ENCODE results near the gene RYR1. TPM values are rescaled to one million over a fixed set of nuclear protein-coding genes. Genes with fewer than 3 reads are reported as not detected.

Gene RYR1
- total and polyA plus RNA-seq, 2 of the 8 experiments (the other 6 are each of a cell fraction or from before 2014, with no cell fraction given) = 5.8 to 11.8 TPM

DNA sequence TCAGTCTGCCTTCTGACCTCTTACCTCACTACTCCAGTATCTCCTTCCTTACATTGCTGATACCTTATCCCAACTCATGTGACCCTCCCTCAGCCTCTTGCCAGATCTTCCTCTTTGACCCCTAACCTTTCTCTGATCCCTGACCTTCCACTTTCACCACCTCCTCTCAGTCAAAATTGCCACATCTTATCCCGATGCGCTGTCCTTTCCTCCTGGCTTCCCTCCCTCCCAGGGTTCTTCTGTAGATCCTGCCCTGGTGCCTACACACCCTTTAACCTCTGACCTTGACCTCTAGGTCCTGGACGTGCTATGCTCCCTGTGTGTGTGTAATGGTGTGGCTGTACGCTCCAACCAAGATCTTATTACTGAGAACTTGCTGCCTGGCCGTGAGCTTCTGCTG lies 23.7 kb downstream of the RYR1 start:
- TF ChIP-seq RNF2 (IDR thresholded peaks at IDR 0.05; ENCODE audit: borderline replicate concordance, low read depth, low read length, missing control alignments, poor library complexity, severe bottlenecking) = no peak
- TF ChIP-seq, protein P1, sequence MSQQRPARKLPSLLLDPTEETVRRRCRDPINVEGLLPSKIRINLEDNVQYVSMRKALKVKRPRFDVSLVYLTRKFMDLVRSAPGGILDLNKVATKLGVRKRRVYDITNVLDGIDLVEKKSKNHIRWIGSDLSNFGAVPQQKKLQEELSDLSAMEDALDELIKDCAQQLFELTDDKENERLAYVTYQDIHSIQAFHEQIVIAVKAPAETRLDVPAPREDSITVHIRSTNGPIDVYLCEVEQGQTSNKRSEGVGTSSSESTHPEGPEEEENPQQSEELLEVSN (IDR thresholded peaks at IDR 0.05) = no peak
- no peak for TF ChIP-seq CHD2 (IDR thresholded peaks at IDR 0.05; ENCODE audit: low read length)
- no peak for TF ChIP-seq POLR2A (IDR thresholded peaks at IDR 0.05; ENCODE audit: control extremely low read depth in 1 of 2, low read depth in 2 of 2, low read length in 2 of 2)
- TF ChIP-seq NANOG (IDR thresholded peaks at IDR 0.05; ENCODE audit: insufficient read depth, low read depth, low read length, poor library complexity, severe bottlenecking) = no peak
- no peak for TF ChIP-seq KDM4A (IDR thresholded peaks at IDR 0.05; ENCODE audit: low read depth, low read length, severe bottlenecking)
- no peak for TF ChIP-seq POU5F1 (IDR thresholded peaks at IDR 0.05; ENCODE audit: low read depth, low read length)
- TF ChIP-seq CBX5 (IDR thresholded peaks at IDR 0.05; ENCODE audit: low read depth, low read length) = no peak
- Histone ChIP-seq H2BK5ac (ENCODE audit: low read depth, low read length) (no peak overlapping the region), H4K5ac (ENCODE audit: insufficient read length, low read depth, low read length) (no peak overlapping the region), H2AK5ac (ENCODE audit: low read depth, low read length) (no peak overlapping the region), H3K27me3 (replicated peaks in 1 of 4; ENCODE audit: control insufficient read depth in 3 of 4, extremely low read depth in 1 of 4, insufficient read depth in 3 of 4, low read length in 3 of 4) (no peaks in the 10 kb centered on the region), H3K14ac (ENCODE audit: insufficient read length) (no peak overlapping the region), H3K23ac (ENCODE audit: insufficient read length) (no peak overlapping the region), H3K79me1 (ENCODE audit: low read depth, low read length) (no peaks in the 10 kb centered on the region), H3K36me3 (ENCODE audit: control insufficient read depth in 2 of 4, insufficient read depth in 4 of 4, low read length in 3 of 4) (peaks cover 19 to 43% (median 33%) of the 10 kb centered on the region in 4 experiments), H2BK12ac (ENCODE audit: low read depth, low read length) (no peak overlapping the region), H3K18ac (ENCODE audit: extremely low read depth, low read length) (no peak overlapping the region), H2BK120ac (replicated peaks; ENCODE audit: low read depth, low read length) (no peak overlapping the region), H3K4me1 (replicated peaks in 1 of 4; ENCODE audit: control insufficient read depth in 3 of 4, insufficient read depth in 4 of 4, low read length in 3 of 4) (peaks cover 0 to 5% (median 2%) of the 10 kb centered on the region in 4 experiments; a peak in 5 of 7 replicates), H4K20me1 (replicated peaks in 1 of 2; ENCODE audit: control insufficient read depth in 1 of 2, insufficient read depth in 2 of 2, low read length in 2 of 2) (peaks cover 2 to 5% of the 10 kb centered on the region in 2 experiments), H3K4me3 (ENCODE audit: extremely low read depth in 1 of 4, insufficient read depth in 2 of 4, low read depth in 3 of 4, low read length in 4 of 4) (no peak overlapping the region), H2BK15ac (ENCODE audit: low read length) (no peak overlapping the region), H3K9ac (replicated peaks in 1 of 4; ENCODE audit: extremely low read depth in 1 of 4, low read depth in 3 of 4, low read length in 3 of 4) (no peak overlapping the region), H3K4ac (replicated peaks; ENCODE audit: insufficient read length, low read depth, low read length) (no peak overlapping the region), H3K79me2 (ENCODE audit: control insufficient read depth in 1 of 2, insufficient read depth in 2 of 2, low read length in 2 of 2) (no peaks in the 10 kb centered on the region), H4K8ac (ENCODE audit: extremely low read depth, insufficient read depth, low read length) (0 out of 2 replicates have a peak overlapping the region, but pooled peaks have one; percentile 53), H3K23me2 (ENCODE audit: low read depth, low read length) (no peaks in the 10 kb centered on the region; the same call in 1 of the 2 replicates), H2AFZ (ENCODE audit: low read length) (no peak overlapping the region), H3K4me2 (ENCODE audit: insufficient read depth in 1 of 2, low read depth in 2 of 2, low read length in 2 of 2) (no peak overlapping the region), H2BK20ac (ENCODE audit: low read length) (no peak overlapping the region), H4K91ac (replicated peaks; ENCODE audit: insufficient read length, low read length) (no peak overlapping the region), H3K9me3 (ENCODE audit: insufficient read depth in 2 of 2, low read depth in 1 of 2, low read length in 1 of 2) (no peaks in the 10 kb centered on the region), H3K56ac (replicated peaks; ENCODE audit: insufficient read length, low read depth, low read length) (no peak overlapping the region), H3K27ac (ENCODE audit: low read depth, low read length) (no peak overlapping the region)
- POLR2A ChIA-PET (ENCODE audit: partially characterized antibody) = no interaction called here
- CTCF ChIA-PET (ENCODE audit: partially characterized antibody) = no interaction called here
- no peak for FAIRE-seq
- WGBS, 2 experiments (ENCODE audit: extremely low coverage in 1 of 2, insufficient coverage in 1 of 2, insufficient read length in 1 of 2, insufficient replicate concordance in 2 of 2, low coverage in 1 of 2, low lambda C conversion rate in 2 of 2, missing lambda C conversion rate in 1 of 2) = 93% methylated on average over 5 of the region's 5 CpGs; no CpG with 5 or more reads in 1 of the 2 experiments
- no peak for DNase-seq (ENCODE audit: low read depth in 1 of 2, low spot score in 2 of 2)
